HL-60 (cell line): Measurements from ENCODE around the gene BCL2L1.

Experiments used
- CTCF ChIP-seq: IDR thresholded peaks from one replicate; pipeline ENCODE4 v1.5.1; 2011; ENCODE audit warnings: low read length, control low read depth, inconsistent platforms; ENCODE audit not compliant: insufficient read depth
- GABPA ChIP-seq: IDR thresholded peaks from 2 replicates; pipeline ENCODE4 v1.6.1; 2012; ENCODE audit warnings: low read depth
- POLR2AphosphoS5 ChIP-seq: IDR thresholded peaks from 2 replicates; pipeline ENCODE4 v1.6.1; 2012; ENCODE audit warnings: low read depth
- REST ChIP-seq: IDR thresholded peaks from 2 replicates; pipeline ENCODE4 v1.6.1; 2012; ENCODE audit warnings: low read depth; ENCODE audit not compliant: insufficient replicate concordance
- SPI1 ChIP-seq: IDR thresholded peaks from 2 replicates; pipeline ENCODE4 v1.6.1; 2012; ENCODE audit warnings: low read depth, mild to moderate bottlenecking, borderline replicate concordance

- no peak for TF ChIP-seq CTCF
- no peak for TF ChIP-seq REST
- no peak for TF ChIP-seq POLR2AphosphoS5
- no peak for TF ChIP-seq GABPA
- TF ChIP-seq SPI1 = no peak
These were observed 56.2 kb downstream of the BCL2L1 start for GRCh38 chr20:31666258-31667042.
